Epithelial cell of umbilical artery (primary cell): ENCODE results near the gene SPTSSA. TPM values are rescaled to one million over a fixed set of nuclear protein-coding genes. Genes with fewer than 3 reads are reported as not detected.

Experiments
- total RNA-seq: library from RNA; depleted of rRNA; stranded (reverse); fragments of >200 nt; gene quantifications from 2 replicates; pipeline ENCODE4 v1.2.3, GENCODE V29; 2014

Gene SPTSSA
- total RNA-seq: 23.3 and 26.3 TPM in 2 replicates

GRCh38 chr14:34462132-34462893 is at the start of gene SPTSSA:
SPTSSA (minus strand) TSS chr14:34462240; CDS start chr14:34462207, 33 bp downstream.

Other genes with a start within 250 kb of the SPTSSA start
- 42.2 and 43.5 TPM in 2 replicates for gene EAPP, start 77.5 kb upstream of the SPTSSA start, total RNA-seq
- 181 and 190 TPM in 2 replicates for gene SNX6, start 167.9 kb upstream of the SPTSSA start, total RNA-seq